Measurements from ENCODE around the gene DNAJC21. TPM values are rescaled to one million over a fixed set of nuclear protein-coding genes. Genes with fewer than 3 reads are reported as not detected.
A peak's percentile ranks its signal among the peaks of the same experiment; 100 is the strongest.

Gene DNAJC21
- total and polyA plus RNA-seq, 2 experiments from 2014 or later: 35.7 to 37.4 TPM

GRCh38 chr5:34915856-34916192, 13.5 kb upstream of the DNAJC21 start:
- Histone ChIP-seq H2AFZ (no peak overlapping the region; the same call in 1 of the 2 replicates), H3K36me3 (ENCODE audit: insufficient read depth) (peaks cover 48% of the 10 kb centered on the region), H4K20me1 (replicated peaks; ENCODE audit: insufficient read depth) (peaks cover 26% of the 10 kb centered on the region), H3K4me1 (ENCODE audit: insufficient read depth) (peaks cover 21% of the 10 kb centered on the region), H3K27ac (ENCODE audit: low read depth) (peak overlapping the region; percentile 90), H3K27me3 (ENCODE audit: insufficient read depth) (no peaks in the 10 kb centered on the region), H3F3A (replicated peaks; ENCODE audit: low read depth) (peaks cover 10% of the 10 kb centered on the region; the same call in 1 of the 2 replicates), H3K9me2 (ENCODE audit: insufficient read depth) (no peaks in the 10 kb centered on the region), H3K79me2 (replicated peaks; ENCODE audit: insufficient read depth) (peaks cover 92% of the 10 kb centered on the region), H3K4me2 (peak overlapping the region; percentile 94), H3K4me3 (peak overlapping the region; percentile 93)
- H3K27ac Mint-ChIP-seq: no peak overlapping the region
- peaks cover 2% of the 10 kb centered on the region for H3K27me3 Mint-ChIP-seq (ENCODE audit: insufficient read depth, low read depth, poor library complexity)
- ATAC-seq (peak; percentile 2; the same call in 1 of the 3 replicates), DNase-seq (ENCODE audit: low spot score) (peak; percentile 19)
- TF ChIP-seq ZNF462 (CRISPR knock-in tag; IDR thresholded peaks at IDR 0.05) (no peak), ETS1 (IDR thresholded peaks at IDR 0.05) (no peak), CTCF (conservative IDR thresholded peaks at IDR 0.05; ENCODE audit: low read depth in 2 of 2) (no peak), STAT1 (IDR thresholded peaks at IDR 0.05; ENCODE audit: unreplicated experiment) (no peak), POLR2AphosphoS5 (IDR thresholded peaks at IDR 0.05; ENCODE audit: low read depth) (no peak), JUNB (IDR thresholded peaks at IDR 0.05; ENCODE audit: unreplicated experiment) (no peak), REST (IDR thresholded peaks at IDR 0.05; ENCODE audit: unreplicated experiment) (peak; percentile 1), ZNF114 (CRISPR knock-in tag; IDR thresholded peaks at IDR 0.05) (no peak)
- peaks cover 57% of the 10 kb centered on the region for H3K36me3 Mint-ChIP-seq (ENCODE audit: low read depth)
- no peak overlapping the region for H3K4me3 Mint-ChIP-seq
- peaks cover 22% of the 10 kb centered on the region for H3K4me1 Mint-ChIP-seq
- no peaks in the 10 kb centered on the region for H3K9me3 Mint-ChIP-seq

All from GM23338 (cell line).